Neuronal stem cell (in vitro differentiated cells): Measurements from ENCODE around the gene CAMTA1.

ENCODE experiments used
- DNase-seq: peaks from one replicate; pipeline ENCODE4 v3.0.0-alpha.2; 2013; ENCODE audit warnings: low spot score
- H2AFZ ChIP-seq: one replicate; pipeline ENCODE4 v1.6.1; 2013; ENCODE audit warnings: mild to moderate bottlenecking, low read length, inconsistent platforms
- H2AK5ac ChIP-seq: 2 replicates; pipeline ENCODE4 v1.6.1; 2013; ENCODE audit warnings: low read depth, mild to moderate bottlenecking, inconsistent platforms, low read length, moderate library complexity, mixed read lengths
- H2BK120ac ChIP-seq: 2 replicates; pipeline ENCODE4 v1.6.1; 2013; ENCODE audit warnings: low read depth, mild to moderate bottlenecking, inconsistent platforms, low read length, moderate library complexity, mixed read lengths
- H2BK12ac ChIP-seq: one replicate; pipeline ENCODE4 v1.6.1; 2013; ENCODE audit warnings: low read length, inconsistent platforms
- H2BK15ac ChIP-seq: 2 replicates; pipeline ENCODE4 v1.6.1; 2013; ENCODE audit warnings: mild to moderate bottlenecking, low read length, inconsistent platforms, mixed read lengths
- H2BK5ac ChIP-seq: one replicate; pipeline ENCODE4 v1.6.1; 2013; ENCODE audit warnings: inconsistent platforms, mild to moderate bottlenecking, low read length, moderate library complexity
- H3K14ac ChIP-seq: one replicate; pipeline ENCODE4 v1.6.1; 2013; ENCODE audit warnings: low read length, inconsistent platforms
- H3K18ac ChIP-seq: 2 replicates; pipeline ENCODE4 v1.6.1; 2013; ENCODE audit warnings: low read length, inconsistent platforms
- H3K23ac ChIP-seq: 2 replicates; pipeline ENCODE4 v1.6.1; 2013; ENCODE audit warnings: low read depth, mild to moderate bottlenecking, mixed read lengths, low read length, inconsistent platforms; ENCODE audit not compliant: poor library complexity
- H3K27ac ChIP-seq: replicated peaks from 3 replicates; pipeline ENCODE4 v1.5.1; 2013; ENCODE audit warnings: low read length, inconsistent platforms
- H3K27me3 ChIP-seq, 3 experiments: 2 replicates each; pipeline ENCODE4 v1.6.1; 2013; ENCODE audit warnings: low read length in 3 of 3, mild to moderate bottlenecking in 2 of 3, inconsistent platforms in 1 of 3, low read depth in 1 of 3, mixed read lengths in 1 of 3, moderate library complexity in 1 of 3; ENCODE audit not compliant: control insufficient read depth in 3 of 3, insufficient read depth in 3 of 3
- H3K36me3 ChIP-seq, 2 donors: replicated peaks in 1 of 2; 2 replicates each; pipeline ENCODE4 v1.6.1; 2013; ENCODE audit warnings: low read length in 2 of 2; ENCODE audit not compliant: control insufficient read depth in 2 of 2, insufficient read depth in 2 of 2
- H3K4ac ChIP-seq: 2 replicates; pipeline ENCODE4 v1.6.1; 2013; ENCODE audit warnings: inconsistent platforms, mild to moderate bottlenecking, low read length, moderate library complexity
- H3K4me1 ChIP-seq, 2 donors: 1 replicate in 1 of 2; 2 replicates in 1 of 2; pipeline ENCODE4 v1.6.1; 2013; ENCODE audit warnings: low read length in 2 of 2, low read depth in 1 of 2; ENCODE audit not compliant: control insufficient read depth in 2 of 2, insufficient read depth in 1 of 2
- H3K4me2 ChIP-seq: one replicate; pipeline ENCODE4 v1.6.1; 2013; ENCODE audit warnings: mild to moderate bottlenecking, low read length, inconsistent platforms; ENCODE audit not compliant: insufficient read depth, poor library complexity, severe bottlenecking
- H3K4me3 ChIP-seq, 2 donors: 2 replicates each; pipeline ENCODE4 v1.5.1; 2013; ENCODE audit warnings: low read length in 2 of 2, mild to moderate bottlenecking in 2 of 2, inconsistent platforms in 1 of 2, moderate library complexity in 1 of 2
- H3K79me1 ChIP-seq: one replicate; pipeline ENCODE4 v1.6.1; 2013; ENCODE audit warnings: low read depth, mild to moderate bottlenecking, inconsistent platforms, low read length, moderate library complexity
- H3K9ac ChIP-seq: one replicate; pipeline ENCODE4 v1.6.1; 2013; ENCODE audit warnings: mild to moderate bottlenecking, low read depth, low read length, inconsistent platforms; ENCODE audit not compliant: poor library complexity
- H3K9me3 ChIP-seq, 2 donors: replicated peaks in 1 of 2; 2 replicates each; pipeline versions ENCODE3 to v1.6.1; 2013; ENCODE audit warnings: low read length in 2 of 2, mild to moderate bottlenecking in 2 of 2, inconsistent platforms in 1 of 2, low read depth in 1 of 2, mixed read lengths in 1 of 2, moderate library complexity in 1 of 2; ENCODE audit not compliant: control insufficient read depth in 2 of 2, insufficient read depth in 1 of 2
- H4K8ac ChIP-seq: one replicate; pipeline ENCODE4 v1.6.1; 2013; ENCODE audit warnings: low read depth, mild to moderate bottlenecking, inconsistent platforms, low read length, moderate library complexity
- H4K91ac ChIP-seq: one replicate; pipeline ENCODE4 v1.6.1; 2013; ENCODE audit warnings: low read length, low read depth, mild to moderate bottlenecking, inconsistent platforms; ENCODE audit not compliant: poor library complexity
- WGBS, 2 donors: extraction: QIAGEN DNeasy Blood & Tissue Kit; methylation state at CpG; one replicate each; pipeline ENCODE4 v1.1.7; 2013; ENCODE audit warnings: missing lambda C conversion rate in 2 of 2, mixed read lengths in 1 of 2; ENCODE audit not compliant: insufficient read length in 2 of 2, insufficient replicate concordance in 1 of 2; ENCODE audit errors: extremely low coverage in 2 of 2; 5-methylcytosine and 5-hydroxymethylcytosine counted together

CAMTA1 gene

DNA sequence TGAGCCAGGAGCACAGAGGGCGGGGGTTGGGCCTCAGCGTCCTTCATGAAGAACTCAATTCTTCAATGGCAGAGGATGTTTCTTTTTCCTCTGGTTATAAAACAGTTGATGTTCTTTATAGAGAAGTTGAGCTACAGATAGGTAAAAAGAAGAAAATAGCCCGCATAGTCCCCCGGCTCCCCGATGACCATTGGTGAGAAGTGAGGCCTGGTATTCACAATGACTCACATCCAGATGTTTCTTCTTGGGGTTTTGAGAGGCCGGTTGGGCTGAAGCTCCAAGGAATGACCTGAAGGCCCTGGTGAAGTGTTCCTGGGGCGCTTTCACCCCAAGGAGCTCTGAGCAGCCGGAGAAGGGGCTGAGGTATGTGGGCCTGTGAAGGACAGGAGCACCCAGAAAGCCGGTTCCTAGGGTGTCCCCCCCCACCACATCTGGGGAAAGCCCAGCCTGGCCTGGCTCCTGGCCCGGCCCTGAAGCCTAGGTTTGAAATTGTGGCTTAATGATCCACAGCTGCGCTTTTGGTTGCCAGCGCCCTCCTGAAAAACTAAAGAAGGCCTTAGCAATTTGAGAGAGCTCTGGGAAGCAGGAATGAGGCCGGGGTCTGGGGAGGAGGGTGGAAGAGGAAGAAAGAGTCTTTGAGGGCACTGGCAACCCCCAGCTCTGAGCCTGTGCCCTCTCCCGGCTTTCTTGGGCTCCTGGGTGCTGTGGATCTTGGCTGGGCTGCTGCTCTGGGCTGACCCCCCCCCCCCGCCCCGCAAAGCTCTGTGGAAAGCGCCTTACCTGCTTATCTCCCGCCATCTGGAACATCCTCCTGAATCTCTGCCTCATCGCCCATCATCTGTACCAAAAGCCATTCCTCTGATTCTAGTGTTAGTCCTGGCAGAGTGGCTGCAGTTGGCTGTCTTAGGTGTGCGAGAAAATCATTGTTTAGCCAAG, 444.7 kb downstream of the CAMTA1 start:
- no peak for DNase-seq
- no peak overlapping the region for H2BK120ac ChIP-seq

DNA sequence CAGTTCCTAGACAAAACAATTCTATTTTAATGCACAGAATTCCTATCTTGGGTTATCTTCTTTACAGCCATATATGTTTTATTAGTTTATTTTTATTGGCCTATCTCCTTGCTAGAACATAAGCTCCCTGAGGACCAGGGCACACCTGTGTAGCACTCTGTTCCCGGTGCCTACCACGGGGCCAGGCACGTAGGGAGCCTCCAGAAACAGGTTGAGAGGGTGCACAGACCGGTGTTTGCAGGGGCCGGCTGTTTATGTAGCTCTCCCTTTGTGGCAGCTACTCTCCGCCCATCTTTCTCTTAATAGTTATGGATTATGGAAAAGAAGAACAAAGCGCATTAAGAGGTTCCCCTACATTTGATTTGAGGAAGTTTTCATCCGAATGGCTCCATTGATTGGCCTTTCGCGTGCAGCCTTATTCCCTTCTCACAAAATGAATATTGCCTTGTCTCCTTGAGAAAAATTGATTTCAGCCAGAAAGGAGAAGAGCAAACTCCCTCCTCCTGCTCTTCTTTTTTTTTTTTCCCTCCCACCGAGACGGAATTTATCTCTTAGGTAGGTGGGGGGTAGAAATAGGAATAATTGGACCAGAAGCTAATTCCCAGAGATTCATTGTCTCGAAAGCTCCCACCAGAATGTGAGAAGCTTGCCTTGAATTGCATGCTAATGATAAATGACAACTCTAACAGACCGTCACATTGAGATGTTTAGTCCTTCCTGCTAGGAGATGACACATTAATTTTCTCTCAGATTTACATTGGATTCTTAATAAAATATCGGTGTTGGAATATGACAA, 447.4 kb downstream of the CAMTA1 start:
- no peak overlapping the region for H2BK120ac ChIP-seq
- no peak overlapping the region for H2BK12ac ChIP-seq
- H3K27me3 ChIP-seq = no peaks in the 10 kb centered on the region
- no peak overlapping the region for H2BK5ac ChIP-seq
- H3K27ac ChIP-seq = no peak overlapping the region
- no peaks in the 10 kb centered on the region for H3K79me1 ChIP-seq
- no peak overlapping the region for H4K91ac ChIP-seq
- WGBS, 2 donors = no CpG with 5 or more reads among the region's 15 CpGs
- no peak overlapping the region for H2AFZ ChIP-seq
- no peaks in the 10 kb centered on the region for H3K9me3 ChIP-seq
- H3K36me3 ChIP-seq = no peaks in the 10 kb centered on the region
- no peak overlapping the region for H2BK15ac ChIP-seq
- no peak overlapping the region for H4K8ac ChIP-seq
- no peak overlapping the region for H3K4me2 ChIP-seq
- H3K23ac ChIP-seq = no peak overlapping the region
- DNase-seq = no peak
- H3K4me3 ChIP-seq = no peak overlapping the region
- H3K18ac ChIP-seq = no peak overlapping the region
- H3K4me1 ChIP-seq = peaks cover 0 to 24% of the 10 kb centered on the region in 2 donors
- H3K14ac ChIP-seq = no peak overlapping the region
- no peak overlapping the region for H3K4ac ChIP-seq
- H2AK5ac ChIP-seq = no peak overlapping the region
- no peak overlapping the region for H3K9ac ChIP-seq

More for the DNA sequence above, 444.7 kb downstream of the CAMTA1 start:
- Histone ChIP-seq H3K14ac (no peak overlapping the region), H3K27ac (no peak overlapping the region), H3K9me3 (no peaks in the 10 kb centered on the region), H3K23ac (no peak overlapping the region), H3K18ac (no peak overlapping the region), H3K9ac (no peak overlapping the region), H3K4ac (no peak overlapping the region), H3K79me1 (no peaks in the 10 kb centered on the region), H3K36me3 (no peaks in the 10 kb centered on the region), H2AK5ac (no peak overlapping the region), H4K8ac (no peak overlapping the region), H2BK15ac (no peak overlapping the region), H2AFZ (no peak overlapping the region), H3K27me3 (no peaks in the 10 kb centered on the region), H2BK5ac (no peak overlapping the region), H2BK12ac (no peak overlapping the region), H3K4me2 (no peak overlapping the region), H4K91ac (no peak overlapping the region), H3K4me1 (peaks cover 0 to 24% of the 10 kb centered on the region in 2 donors), H3K4me3 (no peak overlapping the region)
- no CpG with 5 or more reads among the region's 20 CpGs for WGBS, 2 donors

DNA sequence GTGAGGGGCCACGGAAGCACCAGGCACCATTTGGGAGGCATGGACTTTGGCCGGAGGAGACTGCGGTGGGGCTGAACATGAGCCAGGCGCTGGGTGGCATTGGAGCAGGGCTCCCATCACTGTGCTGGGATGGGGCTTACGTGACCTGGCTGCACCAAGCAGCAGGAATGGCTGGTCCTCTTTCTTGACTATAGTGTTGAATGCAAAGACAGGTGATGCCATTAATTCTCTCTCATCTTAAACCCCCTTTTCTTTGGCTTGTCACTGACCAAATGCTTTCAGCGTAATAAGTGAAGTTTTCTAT, 447.9 kb downstream of the CAMTA1 start:
- Histone ChIP-seq H4K8ac (no peak overlapping the region), H3K79me1 (no peaks in the 10 kb centered on the region), H3K4me2 (no peak overlapping the region), H4K91ac (no peak overlapping the region), H2BK120ac (no peak overlapping the region), H2BK15ac (no peak overlapping the region), H2BK5ac (no peak overlapping the region), H3K9ac (no peak overlapping the region), H3K18ac (no peak overlapping the region), H3K27ac (no peak overlapping the region), H3K27me3 (no peaks in the 10 kb centered on the region), H2AFZ (no peak overlapping the region), H3K4ac (no peak overlapping the region), H3K4me3 (no peak overlapping the region), H3K23ac (no peak overlapping the region), H3K4me1 (peaks cover 0 to 24% of the 10 kb centered on the region in 2 donors), H2AK5ac (no peak overlapping the region), H3K9me3 (no peaks in the 10 kb centered on the region), H3K36me3 (no peaks in the 10 kb centered on the region), H2BK12ac (no peak overlapping the region), H3K14ac (no peak overlapping the region)
- WGBS, 2 donors = no CpG with 5 or more reads among the region's 6 CpGs
- no peak for DNase-seq
